HEK293T (cell line): ENCODE data around the gene LARGE1.
"Not testable (repeated sequence)": the region's sequence is repeated elsewhere in the genome, so short reads cannot be mapped to it uniquely, and the experiment has no call there.

Experiments
- CTCF ChIA-PET: fragments of 350-600 bp; formaldehyde crosslinking; extraction: SDS; loops from one replicate; lab custom pipeline; 2021; ENCODE audit warnings: antibody characterized with exemption, inconsistent platforms; lab: Yijun Ruan, JAX
- POLR2A ChIA-PET: fragments of 350-600 bp; formaldehyde crosslinking; extraction: SDS; loops from one replicate; lab custom pipeline; 2020; ENCODE audit warnings: antibody characterized with exemption, inconsistent platforms; lab: Yijun Ruan, JAX
- DNase-seq: peaks from one replicate; pipeline ENCODE4 v3.0.0; 2012; ENCODE audit warnings: mixed read lengths; ENCODE audit errors: extremely low spot score
- ARNT ChIP-seq: fragments of 450-650 bp; IDR thresholded peaks from 2 replicates; pipeline ENCODE4 v1.6.1; 2017; ENCODE audit warnings: mild to moderate bottlenecking
- BHLHE40 ChIP-seq: fragments of 450-650 bp; IDR thresholded peaks from 2 replicates; pipeline ENCODE4 v1.6.1; 2016; ENCODE audit warnings: mild to moderate bottlenecking, moderate library complexity, borderline replicate concordance
- CTBP1 ChIP-seq: fragments of 450-650 bp; IDR thresholded peaks from 2 replicates; pipeline ENCODE4 v1.6.1; 2016; ENCODE audit warnings: borderline replicate concordance
- ELF4 ChIP-seq: fragments of 450-650 bp; IDR thresholded peaks from 2 replicates; pipeline ENCODE4 v1.6.1; 2017; ENCODE audit warnings: antibody characterized with exemption
- FOXA1 ChIP-seq: fragments of 450-650 bp; IDR thresholded peaks from 2 replicates; pipeline ENCODE4 v1.6.1; 2016; ENCODE audit warnings: mild to moderate bottlenecking
- FOXK2 ChIP-seq: fragments of 450-650 bp; IDR thresholded peaks from 2 replicates; pipeline ENCODE4 v1.6.1; 2016; ENCODE audit warnings: mild to moderate bottlenecking
- FOXM1 ChIP-seq: fragments of 450-650 bp; IDR thresholded peaks from 2 replicates; pipeline ENCODE4 v1.6.1; 2017; ENCODE audit warnings: mild to moderate bottlenecking, borderline replicate concordance
- HDGF ChIP-seq: fragments of 450-650 bp; IDR thresholded peaks from 2 replicates; pipeline ENCODE4 v1.6.1; 2017; ENCODE audit warnings: antibody characterized with exemption, borderline replicate concordance
- L3MBTL2 ChIP-seq: fragments of 450-650 bp; conservative IDR thresholded peaks from 2 replicates; pipeline ENCODE4 v1.6.1; 2016; ENCODE audit warnings: mild to moderate bottlenecking
- LEF1 ChIP-seq: fragments of 450-650 bp; IDR thresholded peaks from 2 replicates; pipeline ENCODE4 v1.6.1; 2017; ENCODE audit warnings: mild to moderate bottlenecking, borderline replicate concordance
- NFRKB ChIP-seq: fragments of 450-650 bp; IDR thresholded peaks from 2 replicates; pipeline ENCODE4 v1.6.1; 2016; ENCODE audit warnings: mild to moderate bottlenecking, moderate library complexity
- PKNOX1 ChIP-seq: fragments of 450-650 bp; IDR thresholded peaks from 2 replicates; pipeline ENCODE4 v1.6.1; 2016
- SP1 ChIP-seq: fragments of 450-650 bp; IDR thresholded peaks from 2 replicates; pipeline ENCODE4 v1.6.1; 2017
- SUZ12 ChIP-seq: fragments of 450-650 bp; IDR thresholded peaks from 2 replicates; pipeline ENCODE4 v1.6.1; 2016; ENCODE audit warnings: mild to moderate bottlenecking
- TARDBP ChIP-seq: fragments of 450-650 bp; IDR thresholded peaks from 2 replicates; pipeline ENCODE4 v1.6.1; 2016
- ZNF384 ChIP-seq: fragments of 450-650 bp; IDR thresholded peaks from 2 replicates; pipeline ENCODE4 v1.6.1; 2016

LARGE1 gene

GRCh38 chr22:33467080-33467479 is 453.2 kb downstream of the LARGE1 start:
- POLR2A ChIA-PET: no interaction called here

GRCh38 chr22:33465554-33465953 is 454.7 kb downstream of the LARGE1 start:
- TF ChIP-seq HDGF: no peak
- no peak for TF ChIP-seq PKNOX1
- no peak for TF ChIP-seq NFRKB
- TF ChIP-seq TARDBP: no peak
- TF ChIP-seq FOXM1: no peak
- no peak for TF ChIP-seq FOXK2
- TF ChIP-seq ARNT: no peak
- TF ChIP-seq CTBP1: no peak
- TF ChIP-seq BHLHE40: no peak
- no peak for TF ChIP-seq SUZ12
- TF ChIP-seq L3MBTL2: no peak
- no peak for TF ChIP-seq SP1
- no peak for TF ChIP-seq FOXA1
- TF ChIP-seq LEF1: no peak
- TF ChIP-seq ZNF384: no peak
- no peak for TF ChIP-seq ELF4
- no peak for DNase-seq
- ChIA-PET CTCF (no interaction called here), POLR2A (no interaction called here)

More at GRCh38 chr22:33467080-33467479, 453.2 kb downstream of the LARGE1 start:
- TF ChIP-seq BHLHE40: no peak
- no peak for TF ChIP-seq CTBP1
- TF ChIP-seq ELF4: no peak
- DNase-seq: no peak
- CTCF ChIA-PET: interaction anchor here (0.8 kb wide), 1 partner anchor 165 kb away, joined by 3 read pairs; no protein-coding TSS in a partner anchor

GRCh38 chr22:33464698-33465097 is 455.6 kb downstream of the LARGE1 start:
- ChIA-PET CTCF (no interaction called here), POLR2A (no interaction called here)
- TF ChIP-seq TARDBP (no peak), NFRKB (no peak), ZNF384 (no peak), L3MBTL2 (no peak), LEF1 (no peak), BHLHE40 (no peak), PKNOX1 (no peak), ELF4 (no peak)
- no peak for DNase-seq

DNA sequence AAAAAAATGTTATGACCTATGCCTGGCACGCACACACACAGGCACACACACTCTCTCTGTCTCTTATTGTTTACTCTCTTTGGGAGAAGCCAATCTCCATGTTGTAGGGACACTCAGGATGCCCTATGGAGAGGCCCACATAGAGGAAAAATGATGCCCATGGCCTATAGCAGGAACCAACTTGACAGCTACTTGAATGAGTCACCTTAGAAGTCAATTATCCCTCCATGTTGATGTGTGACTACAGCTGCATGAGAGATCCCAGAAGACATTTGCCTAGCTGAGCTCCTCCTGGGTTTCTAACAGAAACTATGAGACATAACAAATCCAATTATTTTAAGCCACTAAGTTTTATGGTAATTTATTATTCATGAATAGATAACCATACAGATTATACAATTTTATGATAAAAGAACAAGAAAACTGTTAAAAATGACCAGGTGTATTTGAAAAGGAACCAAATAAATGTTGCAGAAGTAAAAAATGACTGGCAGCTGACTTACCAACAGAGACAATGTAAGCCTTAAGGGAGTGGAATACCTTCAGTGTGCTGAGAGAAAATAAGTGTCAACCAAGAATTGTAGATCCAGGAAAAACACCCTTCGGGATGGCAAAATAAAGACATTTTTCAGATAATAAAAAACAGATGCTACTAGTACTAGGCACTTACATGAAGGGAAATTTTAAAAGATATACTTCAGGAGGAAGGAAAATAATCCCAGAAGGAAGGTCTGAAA is 458.4 kb downstream of the LARGE1 start:
- TF ChIP-seq ZNF384: no peak
- no peak for TF ChIP-seq ELF4
- TF ChIP-seq FOXK2: no peak
- no peak for TF ChIP-seq SP1
- no peak for TF ChIP-seq L3MBTL2
- TF ChIP-seq ARNT: no peak
- no peak for TF ChIP-seq FOXM1
- TF ChIP-seq CTBP1: no peak
- TF ChIP-seq LEF1: no peak
- no peak for TF ChIP-seq FOXA1
- no peak for TF ChIP-seq BHLHE40
- no peak for TF ChIP-seq NFRKB
- no peak for TF ChIP-seq TARDBP
- no peak for TF ChIP-seq PKNOX1
- no peak for TF ChIP-seq HDGF
- no peak for TF ChIP-seq SUZ12
- no peak for DNase-seq
- ChIA-PET POLR2A (no interaction called here), CTCF (no interaction called here)

DNA sequence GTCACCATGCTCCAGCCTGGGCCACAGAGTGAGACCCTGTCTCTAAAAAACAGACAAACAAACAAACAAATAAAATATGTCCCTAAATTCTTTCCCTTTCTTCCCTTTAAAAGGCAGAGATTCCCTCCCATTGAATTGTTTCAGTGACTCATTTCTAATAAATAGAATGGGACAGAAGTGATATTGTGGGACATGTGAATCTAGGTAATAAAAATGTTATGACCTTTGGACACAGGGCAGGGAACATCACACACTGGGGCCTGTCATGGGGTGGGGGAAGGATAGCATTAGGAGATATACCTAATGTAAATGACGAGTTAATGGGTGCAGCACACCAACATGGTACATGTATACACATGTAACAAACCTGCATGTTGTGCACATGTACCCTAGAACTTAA is 459.0 kb downstream of the LARGE1 start:
- DNase-seq, CTCF ChIA-PET, POLR2A ChIA-PET: not testable (repeated sequence)

GRCh38 chr22:33459137-33459536 is 461.1 kb downstream of the LARGE1 start:
- POLR2A ChIA-PET: no interaction called here
- DNase-seq: no peak
- TF ChIP-seq SP1 (no peak), FOXM1 (no peak), SUZ12 (no peak), CTBP1 (no peak), ARNT (no peak), ZNF384 (no peak)
- CTCF ChIA-PET: no interaction called here

DNA sequence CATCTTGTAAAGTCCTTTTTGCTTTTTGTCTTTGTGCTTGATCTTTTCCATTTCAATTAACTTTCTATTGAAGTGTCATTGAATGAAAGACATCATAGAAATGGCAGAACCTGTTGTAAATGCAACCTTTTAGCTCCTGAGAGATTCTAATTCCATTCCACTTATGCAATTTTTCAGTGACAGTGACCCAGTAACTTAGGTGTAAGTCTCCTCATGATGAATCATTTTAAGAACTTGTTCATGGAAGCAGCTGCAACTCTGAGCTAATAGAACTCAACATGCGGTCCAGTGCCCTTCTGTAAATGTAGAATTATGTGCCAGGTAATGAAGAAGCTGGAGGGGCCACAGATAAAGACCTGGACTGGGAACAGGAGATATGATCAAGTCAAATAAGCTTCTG is 463.8 kb downstream of the LARGE1 start:
- TF ChIP-seq FOXK2 (no peak), TARDBP (no peak), FOXM1 (no peak), CTBP1 (no peak), BHLHE40 (no peak), NFRKB (no peak), SUZ12 (no peak), ARNT (no peak), ZNF384 (no peak), HDGF (no peak), FOXA1 (no peak), SP1 (no peak)
- DNase-seq: no peak
- ChIA-PET POLR2A (no interaction called here), CTCF (no interaction called here)
